HG02678 (cell line): Measurements from ENCODE around the gene FNIP2.

ENCODE experiments used
- ATAC-seq: cut with Tn5 transposase; IDR thresholded peaks from one replicate; pipeline ENCODE4 v1.9.1; 2021; ENCODE audit warnings: mild to moderate bottlenecking, moderate library complexity; ENCODE audit not compliant: unreplicated experiment

FNIP2 gene

GRCh38 chr4:158762553-158762952 lies 6.3 kb upstream of the FNIP2 start:
- no peak for ATAC-seq

GRCh38 chr4:158763462-158763861 lies 5.4 kb upstream of the FNIP2 start:
- ATAC-seq = no peak

DNA sequence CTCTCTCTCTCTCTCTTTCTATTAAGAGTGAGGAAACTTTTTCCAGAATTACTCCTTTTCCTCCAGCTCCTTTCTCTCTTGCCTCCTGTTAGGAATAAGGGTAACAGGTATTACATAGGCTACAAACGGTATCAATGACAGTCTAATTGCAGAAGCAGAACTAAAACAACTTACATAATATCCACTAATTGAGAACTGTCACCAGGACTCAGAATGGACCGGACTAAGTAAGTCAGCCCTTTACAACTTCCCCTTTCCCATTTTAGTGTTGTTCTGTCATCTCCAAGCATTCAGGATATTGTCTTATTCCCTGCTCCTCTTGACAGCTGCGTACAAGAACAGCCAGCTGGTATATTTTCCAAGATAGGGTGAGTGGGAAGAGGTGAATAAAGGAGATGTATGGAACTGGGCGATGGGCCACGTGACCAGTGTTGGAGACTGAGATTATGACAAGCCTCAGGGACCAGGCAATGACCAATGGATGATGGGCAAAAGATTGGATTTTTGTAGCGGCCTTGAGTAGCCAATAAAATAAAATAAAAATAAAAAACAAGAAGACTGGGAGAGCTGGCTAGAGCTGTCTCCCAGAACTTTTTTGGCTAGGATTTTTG lies 2.3 kb upstream of the FNIP2 start:
- no peak for ATAC-seq

- no peak for ATAC-seq
These were observed 1.4 kb upstream of the FNIP2 start for GRCh38 chr4:158767451-158767850.

DNA sequence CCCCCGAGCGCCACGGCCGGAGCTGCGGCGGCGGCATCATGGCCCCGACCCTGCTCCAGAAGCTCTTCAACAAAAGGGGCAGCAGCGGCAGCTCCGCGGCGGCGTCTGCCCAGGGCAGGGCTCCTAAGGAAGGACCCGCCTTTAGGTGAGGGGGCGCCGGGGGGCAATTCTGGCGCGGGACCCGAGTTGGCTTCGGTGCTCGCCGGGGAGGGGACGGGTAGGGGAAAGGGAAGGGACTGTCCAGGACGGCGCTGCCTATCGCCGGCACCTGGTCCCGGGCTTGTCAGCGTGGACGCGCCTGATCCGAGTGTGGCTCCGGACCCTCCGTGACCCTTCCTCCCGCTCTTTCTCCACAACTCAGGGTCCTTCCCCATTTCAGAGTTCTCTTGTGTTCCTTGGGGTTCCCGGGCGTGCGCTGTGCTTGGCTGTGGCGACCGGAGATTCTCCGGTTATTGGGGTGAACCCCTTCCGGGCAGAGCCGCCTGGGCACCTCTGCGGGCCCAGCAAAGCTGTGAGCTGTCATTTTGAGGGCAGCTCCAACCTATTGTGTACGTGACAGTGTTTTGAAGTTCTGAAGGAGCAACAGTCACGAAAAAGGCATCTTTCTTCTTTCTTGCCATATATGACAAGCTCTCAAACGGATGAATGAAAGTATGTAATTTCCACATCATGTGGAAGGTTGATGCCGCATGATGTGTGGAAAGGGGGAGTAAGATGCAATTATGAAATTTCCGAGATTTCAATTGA lies 522 bp downstream of the FNIP2 start:
- ATAC-seq = peak; percentile 31

DNA sequence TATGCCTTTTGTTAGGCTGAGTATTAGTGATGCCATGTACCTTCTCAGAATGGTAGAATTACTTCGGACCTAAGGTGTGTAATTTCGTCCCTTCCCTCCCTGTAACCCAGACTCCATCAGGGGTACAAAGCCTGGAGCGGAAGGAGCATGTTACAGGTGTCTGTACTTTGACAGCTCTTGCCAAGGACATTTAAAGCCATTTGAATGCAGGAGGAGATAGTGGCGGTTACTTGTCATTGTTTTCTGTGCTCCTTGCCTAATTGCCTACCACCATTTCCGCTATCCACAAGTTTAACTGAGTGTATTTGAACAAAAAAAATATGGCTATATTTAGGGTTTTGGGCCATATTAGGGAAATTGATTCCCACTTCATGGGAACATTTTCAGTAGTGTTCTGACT lies 1.8 kb downstream of the FNIP2 start:
- ATAC-seq = no peak

- ATAC-seq = no peak
These were observed 3.0 kb downstream of the FNIP2 start for GRCh38 chr4:158771776-158772175.

- ATAC-seq = no peak
These were observed 6.3 kb downstream of the FNIP2 start for GRCh38 chr4:158775091-158775651.

DNA sequence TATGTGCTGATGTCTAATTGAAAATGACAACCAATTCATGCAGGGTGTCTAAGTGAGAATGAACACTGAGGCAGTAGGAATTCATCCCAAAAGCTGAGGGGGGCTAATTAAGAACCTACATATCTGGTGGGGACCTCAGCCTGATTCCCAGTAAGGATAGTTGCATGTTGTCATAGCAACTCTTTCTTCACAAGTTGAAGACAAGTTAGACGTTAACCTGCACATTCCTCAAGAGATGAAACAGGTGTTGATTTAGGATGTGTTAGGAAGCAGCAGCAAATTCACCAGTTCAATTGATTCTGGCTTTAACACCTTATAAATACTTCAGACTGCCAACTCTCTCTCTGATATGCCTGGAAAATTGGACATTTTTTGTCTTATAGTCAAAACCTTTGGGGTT lies 7.3 kb downstream of the FNIP2 start:
- ATAC-seq = no peak

- no peak for ATAC-seq
These were observed 8.8 kb downstream of the FNIP2 start for GRCh38 chr4:158777423-158778155.

GRCh38 chr4:158778156-158778711 lies 9.4 kb downstream of the FNIP2 start:
- peak; percentile 98 for ATAC-seq

DNA sequence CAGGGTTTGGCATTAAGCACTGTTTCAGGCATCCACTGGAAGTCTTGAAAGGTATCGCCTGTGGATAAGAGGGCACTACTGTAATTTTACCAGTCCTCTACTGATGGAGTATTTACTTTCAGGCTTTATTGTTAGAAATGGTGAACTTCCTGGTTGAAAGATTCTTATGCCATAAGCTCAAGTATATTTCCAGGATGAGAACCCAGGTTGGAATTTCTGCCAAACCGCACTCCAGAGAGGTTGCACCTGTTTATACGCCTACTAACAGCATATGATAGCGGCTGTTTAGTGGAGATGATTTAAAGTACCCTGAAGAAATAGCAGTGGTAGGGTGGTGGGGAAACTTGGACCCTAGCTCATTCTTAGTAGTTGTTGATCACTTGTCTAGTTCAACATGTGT lies 9.9 kb downstream of the FNIP2 start:
- no peak for ATAC-seq

DNA sequence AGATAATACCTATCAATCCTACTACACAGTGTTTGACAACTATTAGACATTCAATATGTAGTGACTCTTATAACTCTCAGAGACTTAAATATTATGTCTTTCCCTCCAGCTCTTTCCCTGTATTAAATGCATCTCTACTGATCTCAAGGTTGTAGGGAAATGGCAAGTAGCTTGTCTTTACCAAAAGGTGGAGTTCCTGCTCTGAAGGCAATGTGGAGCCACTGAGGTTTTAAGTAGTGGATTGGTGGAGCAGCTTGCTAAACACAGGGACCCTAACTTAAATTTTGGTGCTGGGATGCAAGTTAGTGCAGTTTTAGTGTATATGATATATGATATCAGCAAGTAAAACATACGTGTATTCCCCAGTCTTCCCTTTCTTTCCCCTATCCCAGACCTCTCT lies 13.1 kb downstream of the FNIP2 start:
- ATAC-seq = no peak

DNA sequence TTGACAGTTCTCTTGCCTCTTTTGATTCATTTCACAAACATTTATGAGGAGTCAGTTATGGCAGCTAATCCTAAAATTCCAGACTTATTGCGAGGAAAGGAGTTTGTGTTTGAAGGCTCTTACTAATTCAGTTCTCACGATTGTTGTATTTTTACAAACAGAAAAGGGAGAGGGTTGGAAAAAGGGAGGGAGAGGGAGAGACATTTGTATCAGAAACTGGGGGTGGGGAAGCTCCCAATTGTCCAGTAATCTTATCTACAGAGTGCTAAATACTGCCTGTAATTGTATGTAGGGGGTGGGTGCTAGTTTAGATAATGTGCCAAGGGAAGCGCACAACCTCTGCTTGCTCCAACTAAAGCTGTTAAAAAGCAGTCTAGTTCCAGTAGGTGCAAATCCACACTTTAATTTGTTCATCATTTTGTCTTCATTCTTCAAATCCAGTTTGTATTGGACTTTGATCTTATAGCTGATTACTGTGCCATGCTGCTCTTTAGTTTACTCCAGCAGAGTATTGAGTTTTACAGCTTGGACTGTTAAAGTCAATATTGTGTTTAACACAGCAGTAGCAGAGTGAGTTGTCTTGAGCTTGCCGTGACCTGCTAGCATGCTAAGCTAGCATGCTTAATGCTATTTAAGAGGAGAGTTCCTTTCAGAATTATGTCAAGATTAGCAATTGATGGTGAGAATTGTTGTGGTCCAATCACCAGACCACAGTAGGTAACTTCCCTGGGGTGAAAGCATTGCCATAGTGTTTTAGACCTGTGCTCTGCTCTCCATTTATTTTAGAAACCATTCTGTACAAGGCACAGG lies 13.9 kb downstream of the FNIP2 start:
- ATAC-seq = peak; percentile 46

DNA sequence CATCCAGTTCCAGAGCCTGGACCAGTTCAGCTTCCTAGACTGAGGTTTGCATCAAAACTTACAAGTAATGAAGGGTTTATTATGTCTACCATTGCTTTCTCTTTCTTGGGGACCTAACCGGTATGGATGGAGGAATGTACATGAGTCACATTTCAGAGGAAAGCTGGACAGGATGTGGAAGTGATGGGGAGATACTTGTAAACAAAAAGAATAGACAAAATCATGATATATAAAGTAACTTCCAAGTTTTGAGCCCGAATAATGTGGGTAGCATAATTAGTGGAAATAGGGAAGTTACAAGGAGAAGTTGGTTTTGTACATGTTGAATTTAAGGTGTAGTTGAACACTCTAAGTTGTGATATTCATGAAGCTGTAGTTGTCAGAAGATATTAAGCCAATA lies 15.0 kb downstream of the FNIP2 start:
- no peak for ATAC-seq

- no peak for ATAC-seq
These were observed 16.9 kb downstream of the FNIP2 start for GRCh38 chr4:158785718-158786117.

- ATAC-seq = no peak
These were observed 17.3 kb downstream of the FNIP2 start for GRCh38 chr4:158786121-158786601.

DNA sequence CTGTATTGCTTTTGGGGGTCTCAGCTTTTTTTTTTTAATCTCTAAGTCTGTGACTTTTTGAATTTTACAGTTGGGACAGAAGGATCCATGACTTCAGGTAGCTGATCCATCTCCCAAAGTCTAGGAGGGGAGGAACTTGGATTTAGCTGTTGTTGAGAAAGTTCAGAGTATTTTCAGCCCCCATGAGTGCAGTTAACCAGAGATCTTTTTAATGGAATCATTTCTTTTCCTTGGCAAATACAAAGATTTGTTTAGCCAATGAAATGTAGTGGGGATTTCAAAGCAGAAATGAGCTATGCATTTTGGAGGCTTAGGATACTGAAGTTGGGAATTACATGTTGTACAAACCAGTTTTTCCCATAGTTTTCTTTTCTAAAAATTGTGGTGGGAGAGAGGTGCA lies 18.1 kb downstream of the FNIP2 start:
- no peak for ATAC-seq

GRCh38 chr4:158787709-158788475 lies 19.1 kb downstream of the FNIP2 start:
- ATAC-seq = no peak

GRCh38 chr4:158788516-158788915 lies 19.7 kb downstream of the FNIP2 start:
- ATAC-seq = no peak
